HepG2 (cell line): ENCODE data around the gene TSPAN32. TPM values are rescaled to one million over a fixed set of nuclear protein-coding genes. Genes with fewer than 3 reads are reported as not detected.

Experiments
- ATF2 ChIP-seq: sonication (generic); formaldehyde crosslinking; IDR thresholded peaks from 2 replicates; pipeline ENCODE4 v1.4.0; 2020; ENCODE audit warnings: missing genetic modification reagents
- CBX1 ChIP-seq: IDR thresholded peaks from one replicate; pipeline ENCODE4 v1.6.1; 2016; ENCODE audit warnings: antibody characterized with exemption, low read depth
- CBX2 ChIP-seq, 2 experiments: fragments of 200-600 bp in 1 of 2; sonication (generic); formaldehyde crosslinking in 1 of 2; IDR thresholded peaks; 2 replicates each; pipeline versions ENCODE4 v1.7.0 to v1.8.1; 2018 to 2022; ENCODE audit warnings: low read depth in 2 of 2, low read length in 1 of 2, mild to moderate bottlenecking in 1 of 2, missing genetic modification reagents in 1 of 2
- CEBPZ ChIP-seq: IDR thresholded peaks from 2 replicates; pipeline ENCODE4 v1.6.1; 2012; ENCODE audit warnings: low read length, improper control_type of control experiment
- DNMT3B ChIP-seq: conservative IDR thresholded peaks from 2 replicates; pipeline ENCODE4 v1.6.1; 2016; ENCODE audit warnings: missing biosample characterization, control low read depth
- MAF1 ChIP-seq: sonication (generic); formaldehyde crosslinking; IDR thresholded peaks from 2 replicates; pipeline ENCODE4 v1.5.0; 2020; ENCODE audit warnings: missing genetic modification reagents, borderline replicate concordance
- MATR3 ChIP-seq: sonication (generic); formaldehyde crosslinking; IDR thresholded peaks from 2 replicates; pipeline ENCODE4 v1.4.0; 2020; ENCODE audit warnings: missing genetic modification reagents
- NONO ChIP-seq, 2 experiments: fragments of 450-650 bp in 1 of 2; sonication (generic) in 1 of 2; formaldehyde crosslinking in 1 of 2; IDR thresholded peaks in 1 of 2; conservative IDR thresholded peaks in 1 of 2; 2 replicates each; pipeline versions ENCODE4 v1.6.1 to v1.8.0; 2017 to 2022; ENCODE audit warnings: mild to moderate bottlenecking in 1 of 2, missing genetic modification reagents in 1 of 2, moderate library complexity in 1 of 2
- RARG ChIP-seq: sonication (generic); formaldehyde crosslinking; IDR thresholded peaks from 2 replicates; pipeline ENCODE4 v1.4.0; 2020; ENCODE audit warnings: low read depth, mild to moderate bottlenecking, missing genetic modification reagents
- REPIN1 ChIP-seq: sonication (generic); formaldehyde crosslinking; IDR thresholded peaks from 2 replicates; pipeline ENCODE4 v1.8.0; 2022; ENCODE audit warnings: missing genetic modification reagents, low read depth, mild to moderate bottlenecking, borderline replicate concordance
- SALL2 ChIP-seq: sonication (generic); formaldehyde crosslinking; IDR thresholded peaks from 2 replicates; pipeline ENCODE4 v1.8.1; 2023; ENCODE audit warnings: mild to moderate bottlenecking, missing genetic modification reagents, inconsistent platforms
- SOX13 ChIP-seq, 3 experiments: fragments of 450-650 bp in 1 of 3; sonication (generic) in 1 of 3; formaldehyde crosslinking in 1 of 3; IDR thresholded peaks in 2 of 3; conservative IDR thresholded peaks in 1 of 3; 2 replicates each; pipeline versions ENCODE4 v1.5.0 to v1.6.1; 2016 to 2020; ENCODE audit warnings: antibody characterized with exemption in 1 of 3, mild to moderate bottlenecking in 1 of 3, missing compliant biosample characterization in 1 of 3, missing genetic modification reagents in 1 of 3, moderate library complexity in 1 of 3
- ZNF12 ChIP-seq: sonication (generic); formaldehyde crosslinking; IDR thresholded peaks from 2 replicates; pipeline ENCODE4 v1.5.0; 2020; ENCODE audit warnings: missing genetic modification reagents
- ZNF234 ChIP-seq: sonication (generic); formaldehyde crosslinking; conservative IDR thresholded peaks from 2 replicates; pipeline ENCODE4 v1.5.1; 2020; ENCODE audit warnings: mild to moderate bottlenecking, missing genetic modification reagents
- ZNF296 ChIP-seq: sonication (generic); formaldehyde crosslinking; conservative IDR thresholded peaks from 2 replicates; pipeline ENCODE4 v1.5.0; 2020; ENCODE audit warnings: mild to moderate bottlenecking, missing genetic modification reagents
- ZNF619 ChIP-seq: sonication (generic); formaldehyde crosslinking; IDR thresholded peaks from 2 replicates; pipeline ENCODE4 v1.4.0; 2020; ENCODE audit warnings: mild to moderate bottlenecking, missing genetic modification reagents
- ZNF704 ChIP-seq: sonication (generic); formaldehyde crosslinking; IDR thresholded peaks from 2 replicates; pipeline ENCODE4 v1.8.1; 2023; ENCODE audit warnings: mild to moderate bottlenecking, inconsistent platforms, moderate library complexity, missing genetic modification reagents, borderline replicate concordance
- polyA plus RNA-seq, 8 experiments: library from polyadenylated mRNA; depleted of rRNA in 3 of 8; stranded (reverse) in 7 of 8; unstranded in 1 of 8; fragments of >200 nt; fragmentation: Illumina TruSeq in 4 of 8; extraction: Trizol in 4 of 8; gene quantifications; 2 replicates each; pipeline versions ENCODE4 v1.2.1 to v1.2.3, GENCODE V29; 2011 to 2016; ENCODE audit warnings: low read depth in 4 of 8, missing spikeins in 1 of 8, mixed read lengths in 1 of 8; ENCODE audit not compliant: insufficient read depth in 1 of 8
- total RNA-seq, 5 experiments: library from RNA; depleted of rRNA; stranded (reverse); fragments of >200 nt; fragmentation: Illumina TruSeq; extraction: Trizol; gene quantifications; 2 replicates each; pipeline ENCODE4 v1.2.3, GENCODE V29; 2016; ENCODE audit warnings: low read depth in 1 of 5

Gene TSPAN32
- total and polyA plus RNA-seq, 2 of the 13 experiments (the other 11 are each of a cell fraction or from before 2014, with no cell fraction given): 0.09 to 0.70 TPM

- TF ChIP-seq ZNF619 (CRISPR knock-in tag) (no peak), REPIN1 (CRISPR knock-in tag) (no peak), SALL2 (CRISPR knock-in tag) (peak; percentile 63; the same call in 1 of the 2 replicates), CEBPZ (no peak), ZNF12 (no peak), NONO (IDR thresholded peaks at IDR 0.05) (no peak), NONO (CRISPR knock-in tag; conservative IDR thresholded peaks at IDR 0.05) (0 out of 2 replicates have a peak, but pooled peaks have one; percentile 46), CBX1 (no peak), ATF2 (CRISPR knock-in tag) (peak; percentile 60), ZNF296 (CRISPR knock-in tag) (no peak), RARG (no peak), MAF1 (CRISPR knock-in tag) (0 out of 2 replicates have a peak, but pooled peaks have one; percentile 53), DNMT3B (CRISPR knock-in tag) (no peak), ZNF704 (CRISPR knock-in tag) (no peak), SOX13 (IDR thresholded peaks at IDR 0.05) (no peak), SOX13 (CRISPR knock-in tag; conservative IDR thresholded peaks at IDR 0.05 in 1 of 2, IDR thresholded peaks at IDR 0.05 in 1 of 2) (peak in 1 of 2 experiments; percentile 69; a peak in 2 of 4 replicates), ZNF234 (CRISPR knock-in tag) (no peak; the same call in 1 of the 2 replicates), MATR3 (CRISPR knock-in tag) (no peak), CBX2 (IDR thresholded peaks at IDR 0.05; ENCODE audit: low read depth, low read length) (no peak), CBX2 (CRISPR knock-in tag; IDR thresholded peaks at IDR 0.05; ENCODE audit: low read depth) (no peak)
These were observed 32.8 kb upstream of the TSPAN32 start (continued) for GRCh38 chr11:2268729-2269600.
